ENCODE data around the gene CACTIN.

GRCh38 chr19:3627351-3627723 lies 747 bp upstream of the CACTIN start:
- TF ChIP-seq POLR2A (IDR thresholded peaks at IDR 0.05) (no peak), POLR2AphosphoS5 (IDR thresholded peaks at IDR 0.05) (no peak)
- TF ChIP-seq, protein P1, sequence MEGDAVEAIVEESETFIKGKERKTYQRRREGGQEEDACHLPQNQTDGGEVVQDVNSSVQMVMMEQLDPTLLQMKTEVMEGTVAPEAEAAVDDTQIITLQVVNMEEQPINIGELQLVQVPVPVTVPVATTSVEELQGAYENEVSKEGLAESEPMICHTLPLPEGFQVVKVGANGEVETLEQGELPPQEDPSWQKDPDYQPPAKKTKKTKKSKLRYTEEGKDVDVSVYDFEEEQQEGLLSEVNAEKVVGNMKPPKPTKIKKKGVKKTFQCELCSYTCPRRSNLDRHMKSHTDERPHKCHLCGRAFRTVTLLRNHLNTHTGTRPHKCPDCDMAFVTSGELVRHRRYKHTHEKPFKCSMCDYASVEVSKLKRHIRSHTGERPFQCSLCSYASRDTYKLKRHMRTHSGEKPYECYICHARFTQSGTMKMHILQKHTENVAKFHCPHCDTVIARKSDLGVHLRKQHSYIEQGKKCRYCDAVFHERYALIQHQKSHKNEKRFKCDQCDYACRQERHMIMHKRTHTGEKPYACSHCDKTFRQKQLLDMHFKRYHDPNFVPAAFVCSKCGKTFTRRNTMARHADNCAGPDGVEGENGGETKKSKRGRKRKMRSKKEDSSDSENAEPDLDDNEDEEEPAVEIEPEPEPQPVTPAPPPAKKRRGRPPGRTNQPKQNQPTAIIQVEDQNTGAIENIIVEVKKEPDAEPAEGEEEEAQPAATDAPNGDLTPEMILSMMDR (IDR thresholded peaks at IDR 0.05) = no peak
